ENCODE results near the gene LRP6.

GRCh38 chr12:12249216-12250050 lies 17.4 kb downstream of the LRP6 start:
- no peak for TF ChIP-seq EZH2 (IDR thresholded peaks at IDR 0.05; ENCODE audit: low read depth)
- TF ChIP-seq, protein P1, sequence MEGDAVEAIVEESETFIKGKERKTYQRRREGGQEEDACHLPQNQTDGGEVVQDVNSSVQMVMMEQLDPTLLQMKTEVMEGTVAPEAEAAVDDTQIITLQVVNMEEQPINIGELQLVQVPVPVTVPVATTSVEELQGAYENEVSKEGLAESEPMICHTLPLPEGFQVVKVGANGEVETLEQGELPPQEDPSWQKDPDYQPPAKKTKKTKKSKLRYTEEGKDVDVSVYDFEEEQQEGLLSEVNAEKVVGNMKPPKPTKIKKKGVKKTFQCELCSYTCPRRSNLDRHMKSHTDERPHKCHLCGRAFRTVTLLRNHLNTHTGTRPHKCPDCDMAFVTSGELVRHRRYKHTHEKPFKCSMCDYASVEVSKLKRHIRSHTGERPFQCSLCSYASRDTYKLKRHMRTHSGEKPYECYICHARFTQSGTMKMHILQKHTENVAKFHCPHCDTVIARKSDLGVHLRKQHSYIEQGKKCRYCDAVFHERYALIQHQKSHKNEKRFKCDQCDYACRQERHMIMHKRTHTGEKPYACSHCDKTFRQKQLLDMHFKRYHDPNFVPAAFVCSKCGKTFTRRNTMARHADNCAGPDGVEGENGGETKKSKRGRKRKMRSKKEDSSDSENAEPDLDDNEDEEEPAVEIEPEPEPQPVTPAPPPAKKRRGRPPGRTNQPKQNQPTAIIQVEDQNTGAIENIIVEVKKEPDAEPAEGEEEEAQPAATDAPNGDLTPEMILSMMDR (conservative IDR thresholded peaks at IDR 0.05), result no peak

All from PC-9 (cell line).